Spleen (tissue), 11 donors: ENCODE results near the gene DPEP2NB. TPM values are rescaled to one million over a fixed set of nuclear protein-coding genes. Genes with fewer than 3 reads are reported as not detected.

Experiments
- DNase-seq: peaks from one replicate; pipeline ENCODE4 v3.0.0-alpha.2; 2020
- H3K27ac ChIP-seq, 8 donors: fragments of 200-600 bp; sonication (generic) in 7 of 8; 1 replicate in 4 of 8; 2 replicates in 4 of 8; pipeline versions ENCODE4 v1.5.0 to v1.8.0; 2016 to 2021; ENCODE audit warnings: inconsistent platforms in 4 of 8, mild to moderate bottlenecking in 4 of 8, moderate library complexity in 1 of 8
- H3K27me3 ChIP-seq, 7 donors: fragments of 200-600 bp; sonication (generic) in 6 of 7; replicated peaks in 1 of 7; 1 replicate in 4 of 7; 2 replicates in 3 of 7; pipeline versions ENCODE4 v1.5.0 to v1.8.0; 2016 to 2021; ENCODE audit warnings: inconsistent platforms in 3 of 7, mild to moderate bottlenecking in 1 of 7
- H3K36me3 ChIP-seq, 6 donors: fragments of 200-600 bp; sonication (generic) in 5 of 6; 1 replicate in 4 of 6; 2 replicates in 2 of 6; pipeline versions ENCODE4 v1.5.0 to v1.8.0; 2016 to 2021; ENCODE audit warnings: inconsistent platforms in 2 of 6
- H3K4me1 ChIP-seq, 6 donors: fragments of 200-600 bp; sonication (generic) in 5 of 6; 1 replicate in 3 of 6; 2 replicates in 3 of 6; pipeline versions ENCODE4 v1.5.0 to v1.8.0; 2016 to 2021; ENCODE audit warnings: inconsistent platforms in 3 of 6
- H3K4me3 ChIP-seq, 8 donors: fragments of 200-600 bp; sonication (generic) in 7 of 8; 1 replicate in 4 of 8; 2 replicates in 4 of 8; pipeline versions ENCODE4 v1.5.0 to v1.8.0; 2016 to 2021; ENCODE audit warnings: inconsistent platforms in 4 of 8, mild to moderate bottlenecking in 4 of 8, moderate library complexity in 2 of 8
- H3K9me3 ChIP-seq, 8 donors: fragments of 200-600 bp; sonication (generic) in 7 of 8; 1 replicate in 4 of 8; 2 replicates in 4 of 8; pipeline versions ENCODE4 v1.5.0 to v1.8.0; 2016 to 2021; ENCODE audit warnings: inconsistent platforms in 4 of 8
- CTCF ChIP-seq, 11 experiments: fragments of 200-600 bp in 7 of 11; fragments of 450-650 bp in 4 of 11; sonication (generic) in 4 of 11; IDR thresholded peaks in 8 of 11; conservative IDR thresholded peaks in 3 of 11; 1 replicate in 7 of 11; 2 replicates in 4 of 11; pipeline versions ENCODE4 v1.4.0 to v1.8.0; 2016 to 2021; ENCODE audit warnings: antibody characterized with exemption in 11 of 11, inconsistent platforms in 4 of 11, mild to moderate bottlenecking in 1 of 11
- POLR2A ChIP-seq, 3 donors: fragments of 450-650 bp; IDR thresholded peaks; one replicate each; pipeline ENCODE4 v1.5.1; 2017; ENCODE audit warnings: antibody characterized with exemption in 3 of 3, mild to moderate bottlenecking in 1 of 3
- POLR2AphosphoS5 ChIP-seq, 3 donors: sonication (generic); formaldehyde crosslinking; IDR thresholded peaks; one replicate each; pipeline ENCODE4 v1.5.1; 2017; ENCODE audit warnings: antibody characterized with exemption in 3 of 3
- WGBS, 5 donors: extraction: QIAGEN DNeasy Blood & Tissue Kit in 3 of 5; methylation state at CpG; one replicate each; pipeline versions ENCODE4 v1.1.5 to v1.1.7; 2013 to 2018; 5-methylcytosine and 5-hydroxymethylcytosine counted together
- intact Hi-C: fragments of 100-400 bp; cut with DNase I; formaldehyde crosslinking; loops from one replicate; pipeline ENCODE4 v1.15.0; 2023; ENCODE audit warnings: low total_unique reads
- polyA plus RNA-seq, 3 donors: library from polyadenylated mRNA; stranded (reverse); fragments of 200-250 nt; gene quantifications; one replicate each; pipeline ENCODE4 v1.2.1, GENCODE V29; 2013
- total RNA-seq, 7 donors: library from RNA; depleted of rRNA in 3 of 7; stranded (reverse); fragments of >200 nt in 3 of 7; fragmentation: NEBNext Ultra II Directional in 4 of 7; extraction: Animal tissue kit (Norgen Biotek cat#: 25700) in 4 of 7; gene quantifications; one replicate each; pipeline versions ENCODE4 v1.1.0 to v1.2.1, GENCODE V29; 2016 to 2021
- donor health status: healthy with polysubstance abuse.
- donor health status: DM: no; HTN: no; CAD: no; lungs with moderate emphysema.
- donor health status: DM: no; HTN: no; CAD: no.
- donor health status: Bipolar disorder and iron deficiency.
- donor health status: healthy.
- donor health status: DM: no; HTN: no; CAD: no.
- donor health status: DM: yes; HTN: yes; CAD: no.

Gene DPEP2NB
- total and polyA plus RNA-seq, 10 donors, result not detected

- Histone ChIP-seq H3K9me3 (no peaks in the 10 kb centered on the region), H3K4me3 (no peak overlapping the region), H3K4me1 (peaks cover 20 to 87% (median 34%) of the 10 kb centered on the region in 6 donors), H3K36me3 (peaks cover 0 to 27% (median 0%) of the 10 kb centered on the region in 6 donors), H3K27me3 (no peaks in the 10 kb centered on the region), H3K27ac (no peak overlapping the region)
- TF ChIP-seq CTCF (IDR thresholded peaks at IDR 0.05 in 8 of 11, conservative IDR thresholded peaks at IDR 0.05 in 3 of 11) (no peak), POLR2AphosphoS5 (IDR thresholded peaks at IDR 0.05) (no peak), POLR2A (IDR thresholded peaks at IDR 0.05) (no peak)
- WGBS, 5 donors, result 79 to 87% (median 82%) methylated on average over 5 to 6 of the region's 6 CpGs
- intact Hi-C loops, result loop anchor here (5.0 kb wide), 1 partner anchor 52 kb away; no protein-coding TSS in a partner anchor
- DNase-seq, result no peak
Measured at GRCh38 chr16:67990018-67990386, 25.7 kb downstream of the DPEP2NB start.

GRCh38 chr16:67989322-67990017, 26.2 kb downstream of the DPEP2NB start:
- WGBS, 5 donors, result 79 to 88% (median 81%) methylated on average over 8 of the region's 8 CpGs
- DNase-seq, result no peak
- peaks cover 0 to 27% (median 0%) of the 10 kb centered on the region in 6 donors for H3K36me3 ChIP-seq
- intact Hi-C loops, result loop anchor here (5.0 kb wide), 1 partner anchor 53 kb away; no protein-coding TSS in a partner anchor
- TF ChIP-seq POLR2AphosphoS5 (IDR thresholded peaks at IDR 0.05) (peak in 1 of 3 donors; percentile 20), CTCF (IDR thresholded peaks at IDR 0.05 in 8 of 11, conservative IDR thresholded peaks at IDR 0.05 in 3 of 11) (no peak)
- no peak overlapping the region for H3K4me3 ChIP-seq
- H3K27ac ChIP-seq, result peak overlapping the region in 1 of 8 donors; percentile 16
- no peaks in the 10 kb centered on the region for H3K27me3 ChIP-seq
- no peaks in the 10 kb centered on the region for H3K9me3 ChIP-seq
- H3K4me1 ChIP-seq, result peaks cover 25 to 87% (median 36%) of the 10 kb centered on the region in 6 donors

- Histone ChIP-seq H3K27me3 (no peaks in the 10 kb centered on the region), H3K9me3 (no peaks in the 10 kb centered on the region), H3K4me3 (no peak overlapping the region), H3K36me3 (peaks cover 0 to 27% (median 0%) of the 10 kb centered on the region in 6 donors), H3K4me1 (peaks cover 30 to 88% (median 39%) of the 10 kb centered on the region in 6 donors), H3K27ac (peak overlapping the region in 2 of 8 donors; percentile 16 to 30)
- no peak for DNase-seq
- 73 to 85% (median 77%) methylated on average over 3 of the region's 3 CpGs for WGBS, 5 donors
- TF ChIP-seq CTCF (IDR thresholded peaks at IDR 0.05 in 8 of 11, conservative IDR thresholded peaks at IDR 0.05 in 3 of 11) (no peak), POLR2AphosphoS5 (IDR thresholded peaks at IDR 0.05) (peak in 1 of 3 donors; percentile 4)
- intact Hi-C loops, result no loop called here
Measured at GRCh38 chr16:67988675-67989074, 27.0 kb downstream of the DPEP2NB start.

GRCh38 chr16:67987460-67988160, 28.1 kb downstream of the DPEP2NB start:
- Histone ChIP-seq H3K4me1 (peaks cover 20 to 88% (median 33%) of the 10 kb centered on the region in 6 donors), H3K27me3 (no peaks in the 10 kb centered on the region), H3K4me3 (no peak overlapping the region), H3K36me3 (peaks cover 0 to 27% (median 0%) of the 10 kb centered on the region in 6 donors), H3K27ac (peak overlapping the region in 2 of 8 donors; percentile 24 to 30), H3K9me3 (no peaks in the 10 kb centered on the region)
- WGBS, 5 donors, result 67 to 80% (median 73%) methylated on average over 9 to 11 of the region's 11 CpGs
- TF ChIP-seq CTCF (IDR thresholded peaks at IDR 0.05 in 8 of 11, conservative IDR thresholded peaks at IDR 0.05 in 3 of 11) (no peak), POLR2AphosphoS5 (IDR thresholded peaks at IDR 0.05) (no peak), POLR2A (IDR thresholded peaks at IDR 0.05) (no peak)
- intact Hi-C loops, result no loop called here
- no peak for DNase-seq
